Psoas muscle (tissue), 8 donors: ENCODE measurements around the gene ROM1. TPM values are rescaled to one million over a fixed set of nuclear protein-coding genes. Genes with fewer than 3 reads are reported as not detected.

Experiments
- ATAC-seq, 4 donors: fragments of 200-7000 bp; cut with Tn5 transposase; one replicate each; pipeline ENCODE4 v1.9.1; 2020; ENCODE audit warnings: moderate library complexity in 3 of 4, mild to moderate bottlenecking in 2 of 4
- DNase-seq, 2 donors: peaks; one replicate each; pipeline ENCODE4 v3.0.0-alpha.2; 2020
- H3K27ac ChIP-seq: fragments of 200-600 bp; one replicate; pipeline ENCODE4 v1.8.0; 2022
- H3K27me3 ChIP-seq, 3 donors: fragments of 200-600 bp in 1 of 3; one replicate each; pipeline versions ENCODE4 v1.6.1 to v1.8.0; 2013 to 2022; ENCODE audit warnings: low read length in 2 of 3, mild to moderate bottlenecking in 2 of 3, moderate library complexity in 1 of 3; ENCODE audit not compliant: insufficient read depth in 3 of 3
- H3K36me3 ChIP-seq, 2 donors: fragments of 200-600 bp in 1 of 2; one replicate each; pipeline versions ENCODE4 v1.6.1 to v1.8.0; 2013 to 2022; ENCODE audit warnings: low read depth in 1 of 2, mild to moderate bottlenecking in 1 of 2, moderate library complexity in 1 of 2; ENCODE audit not compliant: insufficient read depth in 1 of 2
- H3K4me1 ChIP-seq: fragments of 200-600 bp; one replicate; pipeline ENCODE4 v1.8.0; 2022
- H3K4me3 ChIP-seq: fragments of 200-600 bp; one replicate; pipeline ENCODE4 v1.8.0; 2022; ENCODE audit warnings: mild to moderate bottlenecking
- H3K9me3 ChIP-seq: fragments of 200-600 bp; one replicate; pipeline ENCODE4 v1.8.0; 2022
- WGBS, 3 donors: extraction: QIAGEN DNeasy Blood & Tissue Kit; methylation state at CpG; one replicate each; pipeline versions ENCODE4 v1.1.6 to v1.1.7; 2013; 5-methylcytosine and 5-hydroxymethylcytosine counted together
- intact Hi-C, 2 donors: fragments of 100-400 bp; cut with DNase I; formaldehyde crosslinking; loops; one replicate each; pipeline versions ENCODE4 v1.11.0 to v1.14.2; 2022
- polyA plus RNA-seq, 3 donors: library from polyadenylated mRNA; stranded (reverse); fragments of 200-250 nt; gene quantifications; one replicate each; pipeline ENCODE4 v1.2.3, GENCODE V29; 2013
- total RNA-seq, 4 donors: library from RNA; stranded (reverse); fragmentation: NEBNext Ultra II Directional in 2 of 4; extraction: Animal tissue kit (Norgen Biotek cat#: 25700) in 2 of 4; gene quantifications; one replicate each; pipeline versions ENCODE4 v1.2.1 to v1.2.4, GENCODE V29; 2021 to 2023
- TF ChIP-seq, protein P1 (sequence below): fragments of 200-600 bp; IDR thresholded peaks from one replicate; pipeline ENCODE4 v1.8.0; 2022; ENCODE audit warnings: antibody characterized with exemption
- donor health status: healthy with polysubstance abuse.
- donor health status: DM: no; HTN: no; CAD: no; lungs with moderate emphysema.
- donor health status: Bipolar disorder and iron deficiency.
- donor health status: healthy.
- donor health status: DM: yes; HTN: yes; CAD: no.
- donor health status: DM: no; HTN: no; CAD: no.
- donor health status: DM: no; HTN: no; CAD: no.
- donor health status: DM: yes; HTN: yes; CAD: no.

The ROM1 gene
- total and polyA plus RNA-seq, 7 donors: 2.0 to 5.5 (median 3.7) TPM

DNA sequence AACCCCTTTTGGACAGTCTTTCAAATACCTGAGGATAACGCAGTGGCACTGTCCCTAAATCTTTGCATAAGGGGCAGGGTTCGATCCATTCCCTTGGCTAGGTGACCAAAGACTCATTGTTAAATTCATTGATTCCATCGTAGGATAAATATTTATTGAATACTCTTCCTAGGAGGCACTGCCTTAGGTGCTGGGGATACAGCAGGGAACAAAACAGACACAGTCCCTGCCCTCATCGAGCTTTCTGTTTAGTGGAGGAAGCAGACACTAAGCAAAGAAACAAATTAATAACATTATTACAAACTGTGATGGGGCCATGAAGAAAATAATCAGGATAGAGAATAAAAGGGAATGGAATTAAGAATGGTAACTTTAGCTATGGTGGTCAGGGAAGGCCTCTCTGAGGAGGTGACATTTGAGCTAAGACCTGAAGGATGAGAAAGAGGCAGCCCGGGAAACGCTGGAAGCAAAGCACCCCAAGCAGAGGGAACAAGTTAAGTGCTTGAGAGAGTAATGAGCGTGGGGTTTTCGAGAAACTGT lies 8.0 kb downstream of the ROM1 start:
- TF ChIP-seq, protein P1, sequence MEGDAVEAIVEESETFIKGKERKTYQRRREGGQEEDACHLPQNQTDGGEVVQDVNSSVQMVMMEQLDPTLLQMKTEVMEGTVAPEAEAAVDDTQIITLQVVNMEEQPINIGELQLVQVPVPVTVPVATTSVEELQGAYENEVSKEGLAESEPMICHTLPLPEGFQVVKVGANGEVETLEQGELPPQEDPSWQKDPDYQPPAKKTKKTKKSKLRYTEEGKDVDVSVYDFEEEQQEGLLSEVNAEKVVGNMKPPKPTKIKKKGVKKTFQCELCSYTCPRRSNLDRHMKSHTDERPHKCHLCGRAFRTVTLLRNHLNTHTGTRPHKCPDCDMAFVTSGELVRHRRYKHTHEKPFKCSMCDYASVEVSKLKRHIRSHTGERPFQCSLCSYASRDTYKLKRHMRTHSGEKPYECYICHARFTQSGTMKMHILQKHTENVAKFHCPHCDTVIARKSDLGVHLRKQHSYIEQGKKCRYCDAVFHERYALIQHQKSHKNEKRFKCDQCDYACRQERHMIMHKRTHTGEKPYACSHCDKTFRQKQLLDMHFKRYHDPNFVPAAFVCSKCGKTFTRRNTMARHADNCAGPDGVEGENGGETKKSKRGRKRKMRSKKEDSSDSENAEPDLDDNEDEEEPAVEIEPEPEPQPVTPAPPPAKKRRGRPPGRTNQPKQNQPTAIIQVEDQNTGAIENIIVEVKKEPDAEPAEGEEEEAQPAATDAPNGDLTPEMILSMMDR: no peak
- Histone ChIP-seq H3K4me1 (peaks cover 21% of the 10 kb centered on the region), H3K36me3 (peaks cover 2 to 39% of the 10 kb centered on the region in 2 donors), H3K27ac (peak overlapping the region; percentile 93), H3K9me3 (no peaks in the 10 kb centered on the region), H3K27me3 (no peaks in the 10 kb centered on the region), H3K4me3 (peak overlapping the region; percentile 79)
- 31 to 35% (median 34%) methylated on average over 8 of the region's 8 CpGs for WGBS, 3 donors
- DNase-seq (no peak), ATAC-seq (no peak)
- intact Hi-C loops: no loop called here

DNA sequence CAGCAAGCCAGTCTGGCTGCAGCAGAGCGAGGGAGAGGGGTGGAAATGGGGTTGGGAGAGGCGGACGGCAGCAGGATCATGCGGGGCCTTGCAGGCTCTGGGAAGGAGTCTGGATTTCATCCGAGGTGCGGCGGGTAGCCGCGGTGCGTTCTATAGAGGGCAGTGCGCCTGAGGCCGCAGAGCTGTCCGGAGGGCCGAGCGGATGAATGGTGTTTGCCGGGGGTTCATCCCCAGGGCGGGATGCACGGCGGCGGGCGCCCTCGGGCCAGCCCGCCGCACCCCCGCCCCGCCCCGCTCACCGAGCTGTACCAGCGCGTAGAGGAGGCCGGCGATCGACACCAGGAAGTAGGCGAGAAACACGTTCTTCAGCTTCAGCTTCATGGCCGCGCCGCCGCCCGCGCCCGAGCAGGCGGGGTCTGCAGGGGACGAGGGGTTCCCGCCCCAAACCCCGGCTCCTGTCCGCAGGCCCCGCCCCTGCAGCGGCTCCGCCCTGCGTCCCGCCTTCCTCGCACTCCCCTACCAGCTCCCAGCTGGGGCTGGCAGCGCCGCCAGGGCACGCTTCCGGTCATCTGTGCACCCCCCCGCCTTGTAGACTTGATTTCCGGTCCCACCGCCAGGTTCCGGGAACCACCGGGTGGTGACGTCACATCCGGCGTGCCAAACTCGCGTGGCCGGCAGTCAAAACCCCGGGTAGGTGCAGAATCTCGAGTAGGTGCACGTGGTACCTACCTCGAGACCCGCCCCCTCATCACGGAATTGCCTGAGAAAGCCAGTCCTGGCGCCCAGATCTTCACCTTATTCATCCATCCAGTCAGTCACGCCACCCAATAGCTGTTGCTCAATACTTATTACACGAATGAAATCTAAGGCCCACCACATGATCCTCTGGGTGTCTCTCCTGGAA lies 8.8 kb downstream of the ROM1 start, which contains the start of gene B3GAT3:
TSS of gene B3GAT3 (minus strand) at position 420 of the 904 bp plus-strand sequence. CDS start at position 381, 39 bp downstream.
- Histone ChIP-seq H3K36me3 (peaks cover 2 to 39% of the 10 kb centered on the region in 2 donors), H3K27me3 (no peaks in the 10 kb centered on the region), H3K27ac (peak within 1 kb of the TSS; percentile 93), H3K4me1 (peaks cover 21% of the 10 kb centered on the region), H3K4me3 (peak within 1 kb of the TSS; percentile 79), H3K9me3 (no peaks in the 10 kb centered on the region)
- ATAC-seq: peak; percentile 97 to 99 (median 98)
- DNase-seq: peak; percentile 99
- 0 to 1% (median 1%) methylated on average over 46 to 77 of the region's 77 CpGs for WGBS, 3 donors
- intact Hi-C loops: no loop called here
- TF ChIP-seq, protein P1: no peak

DNA sequence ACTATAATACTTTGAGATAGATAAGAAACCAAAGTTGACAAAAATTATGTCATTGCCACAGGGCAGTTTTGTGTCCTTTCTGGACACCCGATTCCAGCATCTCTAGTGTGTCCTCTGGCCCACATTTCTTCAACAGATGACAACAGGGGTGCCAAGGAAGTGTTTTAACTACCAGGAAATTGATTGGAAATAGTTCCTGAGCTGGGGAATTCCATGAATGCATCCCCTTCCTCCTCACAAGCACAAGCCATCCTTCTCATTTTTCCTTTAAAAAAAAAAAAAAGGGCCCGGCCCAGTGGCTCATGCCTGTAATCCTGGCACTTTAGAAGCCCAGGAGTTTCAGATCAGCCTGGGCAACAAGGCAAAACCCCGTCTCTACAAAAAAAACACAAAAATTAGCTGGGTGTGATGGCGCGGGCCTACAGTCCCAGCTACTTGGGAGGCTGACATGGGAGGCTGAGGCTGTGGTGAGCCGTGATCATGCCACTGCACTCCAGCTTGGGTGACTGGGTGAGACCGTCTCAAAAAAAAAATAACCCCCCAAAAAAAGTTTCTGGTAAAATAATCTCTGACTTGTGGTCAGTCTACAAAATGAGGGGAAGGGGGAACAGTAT lies 9.5 kb downstream of the ROM1 start:
- H3K27me3 ChIP-seq: no peaks in the 10 kb centered on the region
- TF ChIP-seq, protein P1: no peak

DNA sequence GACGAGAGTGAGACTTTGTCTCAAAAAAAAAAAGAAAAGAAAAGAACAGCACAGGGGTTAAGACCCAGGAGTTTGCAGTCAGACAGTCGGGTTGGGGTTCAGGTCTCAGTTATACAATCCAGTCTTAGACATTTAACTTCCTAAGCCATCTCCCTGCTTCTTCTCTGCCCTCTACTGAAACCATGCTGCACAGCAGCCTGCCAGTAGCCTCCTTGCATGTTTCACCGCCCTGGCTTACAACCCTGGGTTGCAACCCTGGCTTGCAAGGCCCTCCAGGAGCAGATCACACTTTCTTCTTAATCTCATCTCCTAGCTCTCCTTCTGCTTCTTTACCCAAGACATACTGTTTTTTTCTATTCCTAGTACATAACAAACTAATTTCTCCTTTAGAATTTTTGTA lies 14.7 kb downstream of the ROM1 start:
- DNase-seq: no peak
- no peaks in the 10 kb centered on the region for H3K9me3 ChIP-seq
- TF ChIP-seq, protein P1: no peak
- no peaks in the 10 kb centered on the region for H3K27me3 ChIP-seq
- no peak overlapping the region for H3K27ac ChIP-seq
- H3K4me3 ChIP-seq: no peak overlapping the region
- ATAC-seq: no peak
- intact Hi-C loops: no loop called here
- H3K36me3 ChIP-seq: peaks cover 14 to 78% of the 10 kb centered on the region in 2 donors
- H3K4me1 ChIP-seq: peaks cover under 1% of the 10 kb centered on the region
- WGBS, 3 donors: 82 to 89% (median 88%) methylated on average over 3 of the region's 3 CpGs

More for the DNA sequence above, 9.5 kb downstream of the ROM1 start:
- intact Hi-C loops: no loop called here
- H3K36me3 ChIP-seq: peaks cover 2 to 39% of the 10 kb centered on the region in 2 donors
- DNase-seq: no peak
- peaks cover 21% of the 10 kb centered on the region for H3K4me1 ChIP-seq
- H3K4me3 ChIP-seq: peak overlapping the region; percentile 79
- ATAC-seq: no peak
- peak overlapping the region; percentile 93 for H3K27ac ChIP-seq
- WGBS, 3 donors: 56 to 71% (median 66%) methylated on average over 7 of the region's 7 CpGs
- no peaks in the 10 kb centered on the region for H3K9me3 ChIP-seq
